Erythroblast (primary cell): ENCODE data around the gene PCDHA5.

Experiments
- GATA1 ChIP-seq: IDR thresholded peaks from 2 replicates; pipeline ENCODE4 v1.6.1; 2011; ENCODE audit warnings: low read depth, mild to moderate bottlenecking, control low read depth, low read length, moderate library complexity
- POLR2A ChIP-seq: IDR thresholded peaks from 2 replicates; pipeline ENCODE4 v1.6.1; 2011; ENCODE audit warnings: mild to moderate bottlenecking, low read length

DNA sequence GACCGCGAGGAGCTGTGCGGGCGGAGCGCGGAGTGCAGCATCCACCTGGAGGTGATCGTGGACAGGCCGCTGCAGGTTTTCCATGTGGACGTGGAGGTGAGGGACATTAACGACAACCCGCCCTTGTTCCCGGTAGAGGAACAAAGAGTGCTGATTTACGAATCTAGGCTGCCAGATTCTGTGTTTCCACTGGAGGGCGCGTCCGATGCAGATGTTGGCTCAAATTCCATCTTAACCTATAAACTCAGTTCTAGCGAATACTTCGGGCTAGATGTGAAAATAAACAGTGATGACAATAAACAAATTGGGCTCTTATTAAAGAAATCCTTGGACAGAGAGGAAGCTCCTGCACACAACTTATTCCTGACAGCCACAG, 6.9 kb downstream of the PCDHA5 start:
- TF ChIP-seq POLR2A (no peak), GATA1 (no peak)
